HG02759 (cell line): ENCODE measurements around the gene C12orf60.

Source experiments
- ATAC-seq: cut with Tn5 transposase; IDR thresholded peaks from one replicate; pipeline ENCODE4 v1.9.1; 2021; ENCODE audit warnings: mild to moderate bottlenecking, moderate library complexity; ENCODE audit not compliant: unreplicated experiment

The C12orf60 gene

GRCh38 chr12:14833952-14834351, 30.5 kb downstream of the C12orf60 start:
- ATAC-seq = no peak

GRCh38 chr12:14834509-14834908, 31.0 kb downstream of the C12orf60 start:
- ATAC-seq = no peak

GRCh38 chr12:14836336-14837210, 33.1 kb downstream of the C12orf60 start:
- no peak for ATAC-seq

- ATAC-seq = no peak
Measured at GRCh38 chr12:14839262-14839661, 35.8 kb downstream of the C12orf60 start.

- ATAC-seq = no peak
Measured at GRCh38 chr12:14840616-14841015, 37.1 kb downstream of the C12orf60 start.

- no peak for ATAC-seq
Measured at GRCh38 chr12:14841761-14842160, 38.3 kb downstream of the C12orf60 start.

GRCh38 chr12:14842315-14842714, 38.8 kb downstream of the C12orf60 start:
- no peak for ATAC-seq

- no peak for ATAC-seq
Measured at GRCh38 chr12:14843425-14843887, 40.0 kb downstream of the C12orf60 start, which contains the start of gene ART4. ART4 (minus strand) TSS chr12:14843526; CDS start chr12:14843113, 413 bp downstream.

- ATAC-seq = no peak
Measured at GRCh38 chr12:14844401-14844800, 40.9 kb downstream of the C12orf60 start.

GRCh38 chr12:14845350-14845750, 41.9 kb downstream of the C12orf60 start:
- no peak for ATAC-seq

GRCh38 chr12:14846042-14846587, 42.6 kb downstream of the C12orf60 start:
- no peak for ATAC-seq

GRCh38 chr12:14846876-14847580, 43.6 kb downstream of the C12orf60 start:
- no peak for ATAC-seq

GRCh38 chr12:14849661-14850060, 46.2 kb downstream of the C12orf60 start:
- no peak for ATAC-seq

GRCh38 chr12:14850929-14851663, 47.6 kb downstream of the C12orf60 start:
- peak; percentile 62 for ATAC-seq

GRCh38 chr12:14852880-14853279, 49.4 kb downstream of the C12orf60 start:
- ATAC-seq = no peak

- ATAC-seq = no peak
Measured at GRCh38 chr12:14853961-14854360, 50.5 kb downstream of the C12orf60 start.

GRCh38 chr12:14854586-14855183, 51.2 kb downstream of the C12orf60 start:
- peak; percentile 60 for ATAC-seq

- ATAC-seq = no peak
Measured at GRCh38 chr12:14858513-14858912, 55.0 kb downstream of the C12orf60 start.

GRCh38 chr12:14860490-14860889, 57.0 kb downstream of the C12orf60 start:
- no peak for ATAC-seq

GRCh38 chr12:14868916-14869506, 65.5 kb downstream of the C12orf60 start:
- no peak for ATAC-seq
